Measurements from ENCODE around the gene MARCHF10.

Gene MARCHF10

GRCh38 chr17:62681061-62681938 lies 126.8 kb downstream of the MARCHF10 start:
- no peak for DNase-seq

- peak in 38 of 58 donors; percentile 8 to 76 (median 35) for DNase-seq
Observed at GRCh38 chr17:62680541-62681052, 127.5 kb downstream of the MARCHF10 start.

GRCh38 chr17:62679866-62680377 lies 128.2 kb downstream of the MARCHF10 start:
- no peak for DNase-seq

GRCh38 chr17:62678214-62678919 lies 129.7 kb downstream of the MARCHF10 start:
- DNase-seq: no peak

GRCh38 chr17:62676952-62677596 lies 131.0 kb downstream of the MARCHF10 start:
- DNase-seq: peak in 13 of 58 donors; percentile 8 to 47 (median 12)

GRCh38 chr17:62676231-62676943 lies 131.7 kb downstream of the MARCHF10 start:
- no peak for DNase-seq

- peak in 1 of 58 donors; percentile 50 for DNase-seq
Observed at GRCh38 chr17:62675701-62676100, 132.4 kb downstream of the MARCHF10 start.

- DNase-seq: peak in 48 of 58 donors; percentile 20 to 78 (median 54)
Observed at GRCh38 chr17:62675260-62675659, 132.9 kb downstream of the MARCHF10 start.

GRCh38 chr17:62674841-62675240 lies 133.3 kb downstream of the MARCHF10 start:
- DNase-seq: no peak

GRCh38 chr17:62674363-62674739 lies 133.8 kb downstream of the MARCHF10 start:
- no peak for DNase-seq

GRCh38 chr17:62673614-62674362 lies 134.3 kb downstream of the MARCHF10 start:
- no peak for DNase-seq

GRCh38 chr17:62672957-62673356 lies 135.2 kb downstream of the MARCHF10 start:
- no peak for DNase-seq

GRCh38 chr17:62671553-62671952 lies 136.6 kb downstream of the MARCHF10 start:
- DNase-seq: peak in 1 of 58 donors; percentile 5

- DNase-seq: peak in 3 of 58 donors; percentile 8 to 23 (median 20)
Observed at GRCh38 chr17:62670202-62670821, 137.8 kb downstream of the MARCHF10 start.

- no peak for DNase-seq
Observed at GRCh38 chr17:62668091-62668804, 139.9 kb downstream of the MARCHF10 start.

GRCh38 chr17:62666801-62667591 lies 141.1 kb downstream of the MARCHF10 start:
- DNase-seq: no peak

- DNase-seq: no peak
Observed at GRCh38 chr17:62666061-62666800, 141.9 kb downstream of the MARCHF10 start.
